Activated B cell treated with CpG ODN at 0.5 μM for 24 hours (primary cell): Measurements from ENCODE around the gene IRS4. TPM values are rescaled to one million over a fixed set of nuclear protein-coding genes. Genes with fewer than 3 reads are reported as not detected.

Experiments
- ATAC-seq: fragments of 200-7000 bp; cut with Tn5 transposase; one replicate; pipeline ENCODE4 v1.10.0; 2021; ENCODE audit warnings: low read depth, mild to moderate bottlenecking, moderate library complexity
- CTCF ChIA-PET: fragments of 350-600 bp; sonication (Branson Sonifier 250); formaldehyde crosslinking; loops from one replicate; lab custom pipeline; 2021; ENCODE audit warnings: antibody characterized with exemption; lab: Charles Lee
- POLR2A ChIA-PET: fragments of 350-600 bp; sonication (Branson Sonifier 250); formaldehyde crosslinking; loops from one replicate; lab custom pipeline; 2021; ENCODE audit warnings: antibody characterized with exemption; lab: Charles Lee
- DNase-seq: peaks from one replicate; pipeline ENCODE4 v3.0.0; 2022
- H3K27ac Mint-ChIP-seq: one replicate; pipeline ENCODE4 v1.8.0; 2020; ENCODE audit warnings: mixed read lengths
- H3K27me3 Mint-ChIP-seq: one replicate; pipeline ENCODE4 v1.8.0; 2021; ENCODE audit warnings: mixed read lengths
- H3K36me3 Mint-ChIP-seq: one replicate; pipeline ENCODE4 v1.8.0; 2021; ENCODE audit warnings: low read depth, mixed read lengths
- H3K4me1 Mint-ChIP-seq: one replicate; pipeline ENCODE4 v1.8.0; 2021; ENCODE audit warnings: mixed read lengths
- H3K4me3 Mint-ChIP-seq: one replicate; pipeline ENCODE4 v1.8.0; 2020; ENCODE audit warnings: mild to moderate bottlenecking, mixed read lengths
- H3K9me3 Mint-ChIP-seq: one replicate; pipeline ENCODE4 v1.8.0; 2020; ENCODE audit warnings: mixed read lengths
- CTCF ChIP-seq: fragments of 200-600 bp; IDR thresholded peaks from one replicate; pipeline ENCODE4 v1.8.0; 2022; ENCODE audit warnings: antibody characterized with exemption, mild to moderate bottlenecking
- intact Hi-C: fragments of 100-400 bp; cut with micrococcal nuclease; formaldehyde crosslinking; loops from one replicate; pipeline ENCODE4 v1.15.1; 2024
- total RNA-seq: library from RNA; stranded (reverse); gene quantifications from 2 replicates; pipeline ENCODE4 v1.2.3, GENCODE V29; 2022

Gene IRS4
- total RNA-seq, 1 donor from 2014 or later, result not detected

- ChIA-PET CTCF (no interaction called here), POLR2A (no interaction called here)
- no peaks in the 10 kb centered on the region for H3K9me3 Mint-ChIP-seq
- TF ChIP-seq CTCF, result no peak
- intact Hi-C loops, result no loop called here
- ATAC-seq (no peak), DNase-seq (no peak)
- no peaks in the 10 kb centered on the region for H3K27me3 Mint-ChIP-seq
- no peak overlapping the region for H3K4me3 Mint-ChIP-seq
- H3K27ac Mint-ChIP-seq, result no peak overlapping the region
- no peaks in the 10 kb centered on the region for H3K36me3 Mint-ChIP-seq
- no peaks in the 10 kb centered on the region for H3K4me1 Mint-ChIP-seq
These were observed 34.7 kb downstream of the IRS4 start for GRCh38 chrX:108701633-108702032.

- POLR2A ChIA-PET, result no interaction called here
- Mint-ChIP-seq H3K36me3 (no peaks in the 10 kb centered on the region), H3K4me1 (no peaks in the 10 kb centered on the region), H3K27me3 (no peaks in the 10 kb centered on the region), H3K9me3 (no peaks in the 10 kb centered on the region), H3K4me3 (no peak overlapping the region), H3K27ac (no peak overlapping the region)
- no peak for ATAC-seq
- intact Hi-C loops, result no loop called here
- DNase-seq, result no peak
- CTCF ChIA-PET, result no interaction called here
- no peak for TF ChIP-seq CTCF
These were observed 37.0 kb downstream of the IRS4 start for GRCh38 chrX:108699368-108699767.

- DNase-seq (no peak), ATAC-seq (no peak)
- no peak for TF ChIP-seq CTCF
- intact Hi-C loops, result no loop called here
- H3K4me1 Mint-ChIP-seq, result no peaks in the 10 kb centered on the region
- H3K9me3 Mint-ChIP-seq, result no peaks in the 10 kb centered on the region
- no peak overlapping the region for H3K4me3 Mint-ChIP-seq
- no peaks in the 10 kb centered on the region for H3K27me3 Mint-ChIP-seq
- ChIA-PET CTCF (no interaction called here), POLR2A (no interaction called here)
- no peaks in the 10 kb centered on the region for H3K36me3 Mint-ChIP-seq
- H3K27ac Mint-ChIP-seq, result no peak overlapping the region
These were observed 39.7 kb downstream of the IRS4 start for GRCh38 chrX:108696690-108697089.
